ENCODE measurements around the gene CBLN3.
A peak's percentile ranks its signal among the peaks of the same experiment; 100 is the strongest.

Gene CBLN3

GRCh38 chr14:24399447-24399822 lies 30.0 kb downstream of the CBLN3 start:
- Histone ChIP-seq H3K27me3 (replicated peaks) (no peaks in the 10 kb centered on the region), H3K36me3 (replicated peaks) (no peaks in the 10 kb centered on the region), H3K4me3 (ENCODE audit: low read depth, low read length) (peak overlapping the region; percentile 65), H3K27ac (no peak overlapping the region)
- in situ Hi-C loops (cut with HindIII; ENCODE audit: low pct_ligation_motif_present, low sequenced_read_pairs) = no loop called here
- DNase-seq = no peak
- TF ChIP-seq, protein P1, sequence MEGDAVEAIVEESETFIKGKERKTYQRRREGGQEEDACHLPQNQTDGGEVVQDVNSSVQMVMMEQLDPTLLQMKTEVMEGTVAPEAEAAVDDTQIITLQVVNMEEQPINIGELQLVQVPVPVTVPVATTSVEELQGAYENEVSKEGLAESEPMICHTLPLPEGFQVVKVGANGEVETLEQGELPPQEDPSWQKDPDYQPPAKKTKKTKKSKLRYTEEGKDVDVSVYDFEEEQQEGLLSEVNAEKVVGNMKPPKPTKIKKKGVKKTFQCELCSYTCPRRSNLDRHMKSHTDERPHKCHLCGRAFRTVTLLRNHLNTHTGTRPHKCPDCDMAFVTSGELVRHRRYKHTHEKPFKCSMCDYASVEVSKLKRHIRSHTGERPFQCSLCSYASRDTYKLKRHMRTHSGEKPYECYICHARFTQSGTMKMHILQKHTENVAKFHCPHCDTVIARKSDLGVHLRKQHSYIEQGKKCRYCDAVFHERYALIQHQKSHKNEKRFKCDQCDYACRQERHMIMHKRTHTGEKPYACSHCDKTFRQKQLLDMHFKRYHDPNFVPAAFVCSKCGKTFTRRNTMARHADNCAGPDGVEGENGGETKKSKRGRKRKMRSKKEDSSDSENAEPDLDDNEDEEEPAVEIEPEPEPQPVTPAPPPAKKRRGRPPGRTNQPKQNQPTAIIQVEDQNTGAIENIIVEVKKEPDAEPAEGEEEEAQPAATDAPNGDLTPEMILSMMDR (IDR thresholded peaks at IDR 0.05; ENCODE audit: low read depth, low read length, missing control alignments) = no peak

DNA sequence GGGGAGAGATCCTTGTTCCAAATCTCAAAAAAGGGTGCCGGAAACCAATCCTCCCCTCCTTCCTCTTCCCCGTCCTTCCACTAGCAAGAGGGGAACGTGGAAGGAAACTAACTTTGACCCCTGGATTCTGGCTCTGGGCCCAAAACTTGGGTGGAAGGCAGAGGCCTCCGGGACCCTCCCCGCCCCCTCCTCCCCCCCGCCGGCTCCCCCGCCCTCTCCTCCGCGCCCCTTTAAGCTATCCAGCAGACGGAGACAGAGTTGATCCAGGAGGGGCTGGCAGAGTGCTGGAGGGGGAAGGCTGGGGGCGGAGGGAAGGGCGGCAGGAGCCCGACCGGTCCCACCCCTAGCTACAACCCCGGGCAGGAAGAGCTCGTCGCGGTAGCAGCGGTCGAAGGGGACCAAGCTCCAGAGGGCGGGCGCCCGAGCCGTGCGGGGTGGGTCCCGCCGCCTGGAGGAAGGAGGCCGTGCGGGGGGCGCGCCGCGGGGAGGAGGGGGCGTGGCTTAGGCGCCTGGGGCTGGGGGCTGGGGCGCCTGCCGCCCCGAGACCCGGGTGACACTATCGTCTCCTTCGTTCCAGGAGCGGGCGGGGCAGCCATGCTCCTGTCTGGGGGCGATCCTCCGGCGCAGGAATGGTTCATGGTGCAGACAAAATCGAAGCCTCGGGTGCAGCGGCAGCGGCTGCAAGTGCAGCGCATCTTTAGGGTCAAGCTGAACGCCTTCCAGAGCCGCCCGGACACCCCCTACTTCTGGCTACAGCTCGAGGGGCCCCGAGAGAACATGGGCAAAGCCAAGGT lies 30.6 kb downstream of the CBLN3 start, which contains the start of gene NYNRIN:
Gene NYNRIN (plus strand): TSS at position 351 of the 794 bp plus-strand sequence. CDS start 244 bp downstream, at position 595.
- DNase-seq = no peak
- H3K27ac ChIP-seq = no peak within 1 kb of the TSS
- in situ Hi-C loops (cut with HindIII; ENCODE audit: low pct_ligation_motif_present, low sequenced_read_pairs) = no loop called here

DNA sequence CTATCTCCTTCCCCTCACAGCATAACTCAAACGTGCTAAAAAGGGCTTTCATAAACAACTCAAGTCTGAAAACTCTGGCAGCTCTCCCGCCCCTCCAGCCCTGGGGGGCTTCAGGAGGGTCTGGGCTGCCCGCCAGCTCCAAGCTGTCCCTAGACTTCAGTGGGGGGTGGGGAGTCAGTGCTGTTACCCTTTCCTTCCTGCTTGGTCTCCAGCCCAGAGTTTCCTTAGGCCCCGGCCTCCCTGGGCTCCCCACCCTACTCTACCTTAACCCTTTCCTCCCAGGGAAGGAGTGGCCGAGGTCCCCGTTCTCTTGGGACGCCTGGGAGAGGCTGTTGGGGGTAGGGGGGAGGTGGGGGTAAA lies 31.2 kb downstream of the CBLN3 start:
- Histone ChIP-seq H3K27ac (no peak overlapping the region), H3K27me3 (replicated peaks) (no peaks in the 10 kb centered on the region), H3K36me3 (replicated peaks) (no peaks in the 10 kb centered on the region), H3K4me3 (ENCODE audit: low read depth, low read length) (peak overlapping the region; percentile 17)
- in situ Hi-C loops (cut with HindIII; ENCODE audit: low pct_ligation_motif_present, low sequenced_read_pairs) = no loop called here
- TF ChIP-seq, protein P1 (IDR thresholded peaks at IDR 0.05; ENCODE audit: low read depth, low read length, missing control alignments) = no peak
- DNase-seq = no peak

More for the DNA sequence above, 30.6 kb downstream of the CBLN3 start, which contains the start of gene NYNRIN:
- H3K36me3 ChIP-seq (replicated peaks) = no peaks in the 10 kb centered on the region
- TF ChIP-seq, protein P1 (IDR thresholded peaks at IDR 0.05; ENCODE audit: low read depth, low read length, missing control alignments) = no peak
- H3K27me3 ChIP-seq (replicated peaks) = no peaks in the 10 kb centered on the region
- H3K4me3 ChIP-seq (ENCODE audit: low read depth, low read length) = peak within 1 kb of the TSS; percentile 65

DNA sequence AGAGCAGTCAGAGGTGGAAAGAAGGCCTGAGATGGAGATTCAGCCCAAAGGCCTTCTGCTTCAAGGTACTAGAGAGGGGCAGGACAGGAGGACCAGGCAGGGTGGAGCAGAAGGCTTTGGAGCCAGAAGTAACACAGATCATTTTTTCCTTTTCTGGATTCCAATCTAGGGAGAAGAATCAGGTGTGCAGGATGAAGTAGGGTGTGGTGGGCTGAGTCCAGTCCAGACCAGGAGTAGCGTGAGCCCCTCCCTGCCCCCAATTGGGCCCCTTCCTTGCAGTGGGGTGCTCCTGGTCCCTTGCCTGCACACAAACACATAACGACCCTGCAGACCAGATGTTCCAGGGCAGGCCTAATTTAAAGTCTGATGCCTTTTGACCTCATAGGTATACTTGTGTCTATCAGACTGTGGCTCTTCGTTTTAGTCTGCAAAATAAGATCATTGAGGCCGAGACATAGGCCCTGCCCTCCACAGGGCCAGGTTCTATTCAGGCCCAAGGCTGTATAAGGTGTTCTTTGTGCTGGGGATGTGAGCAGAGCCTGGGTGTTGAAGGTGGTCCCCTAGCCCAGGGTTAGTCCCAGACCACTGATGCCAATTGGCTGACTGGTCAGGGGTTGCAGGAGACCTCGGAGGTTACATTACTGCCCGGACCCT lies 31.7 kb downstream of the CBLN3 start:
- no peak overlapping the region for H3K27ac ChIP-seq
- H3K27me3 ChIP-seq (replicated peaks) = no peaks in the 10 kb centered on the region
- no peak overlapping the region for H3K4me3 ChIP-seq (ENCODE audit: low read depth, low read length)
- no peak for DNase-seq
- H3K36me3 ChIP-seq (replicated peaks) = no peaks in the 10 kb centered on the region
- in situ Hi-C loops (cut with HindIII; ENCODE audit: low pct_ligation_motif_present, low sequenced_read_pairs) = no loop called here
- TF ChIP-seq, protein P1 (IDR thresholded peaks at IDR 0.05; ENCODE audit: low read depth, low read length, missing control alignments) = no peak

DNA sequence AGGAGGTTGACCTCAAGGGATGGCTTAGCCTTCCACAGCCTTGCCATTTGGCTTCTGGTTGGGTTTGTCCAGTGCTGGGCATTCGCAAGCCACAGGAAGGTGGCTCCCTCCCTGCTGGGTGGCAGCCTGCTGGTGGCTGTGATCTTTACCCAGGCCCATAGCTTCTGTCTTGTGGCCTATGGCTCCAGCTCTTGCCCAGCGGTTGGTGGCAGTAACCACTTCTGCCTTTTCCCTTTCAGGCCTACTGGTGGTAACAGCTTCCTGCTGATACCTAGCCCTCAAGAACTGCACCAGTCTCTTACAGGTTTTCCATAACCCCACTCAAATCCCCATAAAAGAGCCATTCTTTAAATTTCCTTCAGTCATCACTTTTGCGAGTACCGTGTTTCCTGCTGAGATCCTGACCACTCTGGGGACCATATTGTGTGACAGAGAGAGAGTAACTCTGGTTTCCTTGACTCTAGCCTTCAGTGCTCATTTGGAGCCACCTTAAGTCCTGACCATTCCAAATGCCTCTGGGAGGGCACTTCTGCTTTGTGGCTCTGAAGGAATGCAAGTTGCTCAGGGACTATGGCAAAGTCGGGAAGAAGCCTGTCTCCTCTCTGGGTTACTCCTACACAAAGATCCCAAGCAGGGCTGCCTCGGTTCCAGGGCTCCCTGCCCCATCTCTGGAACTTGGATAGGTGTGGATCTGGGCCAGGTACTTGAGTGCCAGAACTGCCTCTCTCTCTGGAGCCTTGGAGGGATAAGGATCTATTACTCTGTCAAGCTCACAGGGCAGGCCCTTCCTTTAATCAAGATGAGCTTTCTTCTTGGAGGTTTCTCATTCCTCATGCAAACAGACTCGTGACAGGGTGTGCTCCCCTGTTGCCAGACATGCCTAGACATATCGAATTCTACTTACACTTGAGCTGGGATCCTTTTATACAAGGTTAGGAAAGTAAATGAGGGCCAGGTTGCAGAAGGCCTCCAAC lies 33.6 kb downstream of the CBLN3 start:
- no peak overlapping the region for H3K27ac ChIP-seq
- in situ Hi-C loops (cut with HindIII; ENCODE audit: low pct_ligation_motif_present, low sequenced_read_pairs) = no loop called here
- no peaks in the 10 kb centered on the region for H3K36me3 ChIP-seq (replicated peaks)

More for the DNA sequence above, 33.6 kb downstream of the CBLN3 start:
- Histone ChIP-seq H3K27me3 (replicated peaks) (no peaks in the 10 kb centered on the region), H3K4me3 (ENCODE audit: low read depth, low read length) (no peak overlapping the region)
- no peak for DNase-seq
- TF ChIP-seq, protein P1 (IDR thresholded peaks at IDR 0.05; ENCODE audit: low read depth, low read length, missing control alignments) = no peak
